Transverse colon (tissue), 4 donors: ENCODE results near the gene NFAT5. TPM values are rescaled to one million over a fixed set of nuclear protein-coding genes. Genes with fewer than 3 reads are reported as not detected.

Source experiments
- DNase-seq: peaks from one replicate; pipeline ENCODE4 v3.0.0-alpha.2; 2019
- H3K27ac ChIP-seq, 4 donors: fragments of 200-600 bp; sonication (generic); 2 replicates each; pipeline ENCODE4 v1.5.1; 2016 to 2018; ENCODE audit warnings: inconsistent platforms in 4 of 4
- H3K27me3 ChIP-seq: fragments of 200-600 bp; sonication (generic); 2 replicates; pipeline ENCODE4 v1.5.1; 2017; ENCODE audit warnings: inconsistent platforms
- H3K36me3 ChIP-seq, 4 donors: fragments of 200-600 bp; sonication (generic); 2 replicates each; pipeline ENCODE4 v1.5.1; 2017 to 2019; ENCODE audit warnings: inconsistent platforms in 4 of 4
- H3K4me1 ChIP-seq, 4 donors: fragments of 200-600 bp; sonication (generic); 2 replicates each; pipeline ENCODE4 v1.5.1; 2017 to 2020; ENCODE audit warnings: inconsistent platforms in 4 of 4
- H3K4me3 ChIP-seq, 4 donors: fragments of 200-600 bp; sonication (generic); 1 replicate in 1 of 4; 2 replicates in 3 of 4; pipeline versions ENCODE4 v1.5.1 to v1.6.1; 2017 to 2019; ENCODE audit warnings: inconsistent platforms in 4 of 4
- H3K9me3 ChIP-seq, 2 donors: fragments of 200-600 bp; sonication (generic); 2 replicates each; pipeline ENCODE4 v1.5.1; 2017 to 2019; ENCODE audit warnings: inconsistent platforms in 2 of 2
- EP300 ChIP-seq: sonication (generic); formaldehyde crosslinking; IDR thresholded peaks from one replicate; pipeline ENCODE4 v1.6.1; 2017; ENCODE audit warnings: antibody characterized with exemption, low read depth
- POLR2A ChIP-seq: fragments of 450-650 bp; IDR thresholded peaks from one replicate; pipeline ENCODE4 v1.6.1; 2016; ENCODE audit warnings: antibody characterized with exemption, mild to moderate bottlenecking, moderate library complexity
- POLR2AphosphoS5 ChIP-seq, 3 donors: sonication (generic); formaldehyde crosslinking; IDR thresholded peaks; one replicate each; pipeline ENCODE4 v1.6.1; 2016; ENCODE audit warnings: antibody characterized with exemption in 3 of 3
- WGBS, 2 donors: methylation state at CpG; one replicate each; pipeline ENCODE4 v1.1.5; 2018; ENCODE audit warnings: low coverage in 1 of 2; 5-methylcytosine and 5-hydroxymethylcytosine counted together
- in situ Hi-C, 4 donors: fragments of 200-750 bp; cut with MboI; loops; one replicate each; pipeline versions ENCODE4 v1.15.0 to v1.15.1; 2017; ENCODE audit warnings: low sequenced_read_pairs in 3 of 4, low pct_ligation_motif_present in 1 of 4, low pct_unique_long_range_greater_than_20kb in 1 of 4
- intact Hi-C: fragments of 100-400 bp; cut with DNase I; formaldehyde crosslinking; loops from one replicate; pipeline ENCODE4 v1.15.1; 2023; ENCODE audit warnings: low total_unique reads
- total RNA-seq, 4 donors: library from RNA; depleted of rRNA; stranded (reverse); fragments of >200 nt; gene quantifications; one replicate each; pipeline ENCODE4 v1.1.0, GENCODE V29; 2016
- TF ChIP-seq, protein P1 (sequence below), 5 experiments: fragments of 200-600 bp in 3 of 5; fragments of 450-650 bp in 2 of 5; sonication (generic) in 3 of 5; IDR thresholded peaks; 1 replicate in 2 of 5; 2 replicates in 3 of 5; pipeline ENCODE4 v1.5.1; 2016 to 2017; ENCODE audit warnings: antibody characterized with exemption in 5 of 5, inconsistent platforms in 3 of 5, mild to moderate bottlenecking in 2 of 5, moderate library complexity in 1 of 5

Gene NFAT5
- total RNA-seq, 4 donors from 2014 or later: 37.3 to 131 (median 88.8) TPM

DNA sequence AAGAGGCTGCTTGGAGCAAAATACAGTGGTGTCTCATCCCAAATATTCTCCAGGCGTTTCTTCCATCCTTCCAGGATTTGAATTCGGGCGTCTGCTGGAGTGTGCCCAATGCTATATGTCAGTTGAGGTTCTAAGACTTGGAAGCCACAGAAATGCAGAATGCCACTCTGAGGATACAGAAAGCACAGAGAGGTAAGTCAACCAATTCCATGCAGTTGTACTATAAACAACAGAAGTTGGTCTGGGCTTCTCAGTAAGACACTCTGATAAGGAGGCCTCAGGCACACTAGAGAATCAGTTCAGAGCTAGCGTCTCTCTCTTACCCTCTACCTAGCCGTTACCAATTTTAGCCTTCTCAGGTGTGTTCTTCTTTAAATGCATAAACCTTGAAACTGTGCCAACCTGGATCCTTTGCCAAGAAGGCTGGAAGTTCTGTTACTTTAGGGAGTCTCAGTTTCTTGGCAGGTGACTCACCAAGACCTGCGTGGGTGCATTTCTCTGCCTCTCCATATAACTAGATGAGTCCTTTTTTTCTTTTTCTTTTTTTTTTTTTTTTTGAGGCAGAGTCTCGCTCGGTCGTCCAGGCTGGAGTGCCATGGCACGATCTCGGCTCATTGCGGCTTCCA lies 145.5 kb downstream of the NFAT5 start:
- in situ Hi-C loops: loop anchor here in 1 of 4 donors (25.0 kb wide), 1 partner anchor 324 kb away; the partner anchor contains the start of gene TERF2
- Histone ChIP-seq H3K36me3 (peaks cover 0 to 13% (median 3%) of the 10 kb centered on the region in 4 donors), H3K27me3 (no peaks in the 10 kb centered on the region), H3K9me3 (no peaks in the 10 kb centered on the region), H3K27ac (peak overlapping the region in 2 of 4 donors; percentile 40 to 45), H3K4me1 (peaks cover 0 to 33% (median 9%) of the 10 kb centered on the region in 4 donors), H3K4me3 (no peak overlapping the region)
- peak; percentile 56 for DNase-seq
- WGBS, 2 donors: 65 to 66% methylated on average over 8 to 12 of the region's 12 CpGs
- intact Hi-C loops: no loop called here
- TF ChIP-seq, protein P1, sequence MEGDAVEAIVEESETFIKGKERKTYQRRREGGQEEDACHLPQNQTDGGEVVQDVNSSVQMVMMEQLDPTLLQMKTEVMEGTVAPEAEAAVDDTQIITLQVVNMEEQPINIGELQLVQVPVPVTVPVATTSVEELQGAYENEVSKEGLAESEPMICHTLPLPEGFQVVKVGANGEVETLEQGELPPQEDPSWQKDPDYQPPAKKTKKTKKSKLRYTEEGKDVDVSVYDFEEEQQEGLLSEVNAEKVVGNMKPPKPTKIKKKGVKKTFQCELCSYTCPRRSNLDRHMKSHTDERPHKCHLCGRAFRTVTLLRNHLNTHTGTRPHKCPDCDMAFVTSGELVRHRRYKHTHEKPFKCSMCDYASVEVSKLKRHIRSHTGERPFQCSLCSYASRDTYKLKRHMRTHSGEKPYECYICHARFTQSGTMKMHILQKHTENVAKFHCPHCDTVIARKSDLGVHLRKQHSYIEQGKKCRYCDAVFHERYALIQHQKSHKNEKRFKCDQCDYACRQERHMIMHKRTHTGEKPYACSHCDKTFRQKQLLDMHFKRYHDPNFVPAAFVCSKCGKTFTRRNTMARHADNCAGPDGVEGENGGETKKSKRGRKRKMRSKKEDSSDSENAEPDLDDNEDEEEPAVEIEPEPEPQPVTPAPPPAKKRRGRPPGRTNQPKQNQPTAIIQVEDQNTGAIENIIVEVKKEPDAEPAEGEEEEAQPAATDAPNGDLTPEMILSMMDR (IDR thresholded peaks at IDR 0.05): no peak
- TF ChIP-seq POLR2AphosphoS5 (IDR thresholded peaks at IDR 0.05) (no peak), EP300 (no peak), POLR2A (no peak)

DNA sequence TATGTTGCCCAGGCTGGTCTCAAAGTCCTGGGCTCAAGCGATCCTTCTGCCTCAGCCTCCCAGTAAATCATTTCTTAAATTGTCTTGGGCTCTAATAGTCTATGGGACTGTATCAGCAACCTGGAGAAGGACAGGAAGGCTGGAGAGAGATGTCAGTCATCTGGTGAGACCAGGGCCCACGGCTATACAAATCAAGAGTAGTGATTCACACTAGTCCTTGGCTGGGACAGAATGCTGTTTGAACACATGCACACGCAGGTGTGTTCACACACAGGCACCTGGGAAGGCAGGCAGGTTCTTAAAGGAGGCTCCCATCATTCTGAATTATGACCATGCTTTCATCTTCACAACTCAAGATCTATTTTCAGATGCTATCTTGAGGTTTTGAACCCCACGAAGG lies 146.5 kb downstream of the NFAT5 start:
- no peak overlapping the region for H3K4me3 ChIP-seq
- 67 to 85% methylated on average over 1 to 4 of the region's 4 CpGs for WGBS, 2 donors
- no peak for DNase-seq
- peaks cover 0 to 28% (median 4%) of the 10 kb centered on the region in 4 donors for H3K4me1 ChIP-seq
- no peaks in the 10 kb centered on the region for H3K27me3 ChIP-seq
- intact Hi-C loops (no loop called here), in situ Hi-C loops (loop anchor here in 1 of 4 donors (25.0 kb wide), 1 partner anchor 325 kb away; the partner anchor contains the start of gene TERF2)
- peaks cover 0 to 13% (median 3%) of the 10 kb centered on the region in 4 donors for H3K36me3 ChIP-seq
- H3K27ac ChIP-seq: peak overlapping the region in 1 of 4 donors; percentile 40
- no peak for TF ChIP-seq EP300
- H3K9me3 ChIP-seq: no peaks in the 10 kb centered on the region

- no peak overlapping the region for H3K4me3 ChIP-seq
- no peak for DNase-seq
- intact Hi-C loops (no loop called here), in situ Hi-C loops (loop anchor here in 1 of 4 donors (25.0 kb wide), 1 partner anchor 326 kb away; the partner anchor contains the start of gene TERF2)
- H3K4me1 ChIP-seq: peaks cover 0 to 28% (median 4%) of the 10 kb centered on the region in 4 donors
- 87 to 93% methylated on average over 7 to 9 of the region's 9 CpGs for WGBS, 2 donors
- peaks cover 0 to 13% (median 3%) of the 10 kb centered on the region in 4 donors for H3K36me3 ChIP-seq
- TF ChIP-seq POLR2AphosphoS5 (IDR thresholded peaks at IDR 0.05) (no peak), POLR2A (no peak), EP300 (no peak)
- TF ChIP-seq, protein P1 (IDR thresholded peaks at IDR 0.05): no peak
- H3K9me3 ChIP-seq: no peaks in the 10 kb centered on the region
- no peak overlapping the region for H3K27ac ChIP-seq
- no peaks in the 10 kb centered on the region for H3K27me3 ChIP-seq
Observed at GRCh38 chr16:69712914-69713581, 147.3 kb downstream of the NFAT5 start.

GRCh38 chr16:69717066-69717465 lies 151.3 kb downstream of the NFAT5 start:
- in situ Hi-C loops: loop anchor here in 1 of 4 donors (25.0 kb wide), 1 partner anchor 330 kb away; the partner anchor contains the start of gene TERF2
- WGBS, 2 donors: 83 to 91% methylated on average over 1 to 6 of the region's 6 CpGs
- no peaks in the 10 kb centered on the region for H3K9me3 ChIP-seq
- intact Hi-C loops: no loop called here
- no peak overlapping the region for H3K27ac ChIP-seq
- no peaks in the 10 kb centered on the region for H3K27me3 ChIP-seq
- peaks cover 0 to 11% (median 3%) of the 10 kb centered on the region in 4 donors for H3K36me3 ChIP-seq
- H3K4me3 ChIP-seq: no peak overlapping the region
- no peak for DNase-seq
- TF ChIP-seq, protein P1 (IDR thresholded peaks at IDR 0.05): no peak
- no peak for TF ChIP-seq POLR2A
- TF ChIP-seq POLR2AphosphoS5 (IDR thresholded peaks at IDR 0.05): no peak
- TF ChIP-seq EP300: no peak
- H3K4me1 ChIP-seq: peaks cover 0 to 9% (median 0%) of the 10 kb centered on the region in 4 donors
